PC-3 (cell line): ENCODE results near the gene ZMIZ1. TPM values are rescaled to one million over a fixed set of nuclear protein-coding genes. Genes with fewer than 3 reads are reported as not detected.

Experiments
- ATAC-seq: fragments of 200-7000 bp; cut with Tn5 transposase; 2 replicates; pipeline ENCODE4 v1.9.1; 2020; ENCODE audit warnings: mild to moderate bottlenecking, moderate library complexity
- BruUV-seq: library from RNA; stranded (reverse); fragments of 400-500 nt; replicated peaks from 2 replicates; lab custom pipeline; 2021; lab: Mats Ljungman, UMichigan
- CTCF ChIA-PET: fragments of 300-600 bp; sonication (Branson Sonifier 250); formaldehyde crosslinking; loops from one replicate; lab custom pipeline; 2022; ENCODE audit warnings: antibody characterized with exemption; lab: Charles Lee
- POLR2A ChIA-PET: fragments of 300-600 bp; sonication (Branson Sonifier 250); formaldehyde crosslinking; loops from one replicate; lab custom pipeline; 2022; ENCODE audit warnings: antibody characterized with exemption; ENCODE audit not compliant: unreplicated experiment; lab: Charles Lee
- DNase-seq: peaks from one replicate; pipeline ENCODE4 v3.0.0-alpha.2; 2015
- H2AFZ ChIP-seq: fragments of 300-600 bp; sonication (generic); 2 replicates; pipeline ENCODE4 v1.6.0; 2016; ENCODE audit warnings: antibody characterized with exemption, low read length
- H3F3A ChIP-seq: fragments of 300-600 bp; sonication (generic); one replicate; pipeline ENCODE4 v1.6.0; 2017; ENCODE audit warnings: antibody characterized with exemption, low read length, control low read depth, mild to moderate bottlenecking; ENCODE audit not compliant: unreplicated experiment
- H3K27ac ChIP-seq: fragments of 300-600 bp; sonication (generic); 2 replicates; pipeline ENCODE4 v1.5.1; 2016; ENCODE audit warnings: mild to moderate bottlenecking, low read length
- H3K27me3 ChIP-seq: fragments of 300-600 bp; sonication (generic); 2 replicates; pipeline ENCODE4 v1.6.1; 2016; ENCODE audit warnings: low read length, mixed read lengths
- H3K36me3 ChIP-seq: fragments of 300-600 bp; sonication (generic); 2 replicates; pipeline ENCODE4 v1.6.1; 2016; ENCODE audit warnings: low read depth, mixed run types, low read length, mixed read lengths
- H3K4me1 ChIP-seq: fragments of 300-600 bp; sonication (generic); 2 replicates; pipeline ENCODE4 v1.5.1; 2016; ENCODE audit warnings: low read length; ENCODE audit not compliant: insufficient read depth
- H3K4me2 ChIP-seq: fragments of 300-600 bp; sonication (generic); 2 replicates; pipeline ENCODE4 v1.6.0; 2016; ENCODE audit warnings: low read length
- H3K4me3 ChIP-seq: fragments of 300-600 bp; sonication (generic); 2 replicates; pipeline ENCODE4 v1.5.1; 2016; ENCODE audit warnings: mild to moderate bottlenecking, low read length, mixed read lengths
- H3K79me2 ChIP-seq: fragments of 300-600 bp; sonication (generic); 2 replicates; pipeline ENCODE4 v1.6.1; 2017; ENCODE audit warnings: low read length, mixed read lengths
- H3K9ac ChIP-seq: fragments of 300-600 bp; sonication (generic); 2 replicates; pipeline ENCODE4 v1.6.0; 2016; ENCODE audit warnings: mild to moderate bottlenecking, low read length
- H3K9me2 ChIP-seq: fragments of 300-600 bp; sonication (generic); replicated peaks from 2 replicates; pipeline ENCODE4 v1.6.1; 2016; ENCODE audit warnings: mixed run types, low read length, mixed read lengths
- H3K9me3 ChIP-seq: fragments of 300-600 bp; sonication (generic); 2 replicates; pipeline ENCODE4 v1.6.1; 2016; ENCODE audit warnings: low read length, mixed read lengths
- H4K20me1 ChIP-seq: fragments of 300-600 bp; sonication (generic); 2 replicates; pipeline ENCODE4 v1.6.1; 2016; ENCODE audit warnings: low read length, mixed read lengths
- CTCF ChIP-seq: fragments of 300-600 bp; sonication (generic); conservative IDR thresholded peaks from 2 replicates; pipeline ENCODE4 v1.5.1; 2017; ENCODE audit warnings: antibody characterized with exemption, low read depth, mild to moderate bottlenecking, low read length
- EZH2 ChIP-seq: fragments of 300-600 bp; sonication (generic); IDR thresholded peaks from one replicate; pipeline ENCODE4 v1.6.1; 2017; ENCODE audit warnings: antibody characterized with exemption, mild to moderate bottlenecking, low read length; ENCODE audit not compliant: unreplicated experiment
- EZH2phosphoT487 ChIP-seq: fragments of 300-600 bp; sonication (generic); IDR thresholded peaks from 2 replicates; pipeline ENCODE4 v1.6.1; 2018; ENCODE audit warnings: mild to moderate bottlenecking, antibody characterized with exemption, low read length, borderline replicate concordance
- intact Hi-C: fragments of 100-400 bp; cut with micrococcal nuclease; formaldehyde crosslinking; loops from 2 replicates; pipeline ENCODE4 v1.9.0; 2023
- total RNA-seq: library from RNA; depleted of rRNA; stranded (reverse); fragments of >200 nt; gene quantifications from 2 replicates; pipeline ENCODE4 v1.2.3, GENCODE V29; 2014

Gene ZMIZ1
- total RNA-seq, 1 experiment from 2014 or later = 55.4 TPM

- BruUV-seq = no TSS peak
- Histone ChIP-seq H3K9ac (no peak overlapping the region), H4K20me1 (no peaks in the 10 kb centered on the region), H3K4me3 (no peak overlapping the region), H3K27me3 (no peaks in the 10 kb centered on the region), H3K9me2 (no peaks in the 10 kb centered on the region), H3K79me2 (peaks cover 11% of the 10 kb centered on the region), H3K4me2 (no peak overlapping the region), H3F3A (no peaks in the 10 kb centered on the region), H3K9me3 (no peaks in the 10 kb centered on the region), H3K4me1 (peaks cover 35% of the 10 kb centered on the region), H2AFZ (no peak overlapping the region), H3K27ac (no peak overlapping the region), H3K36me3 (peaks cover 8% of the 10 kb centered on the region; the same call in 1 of the 2 replicates)
- ChIA-PET POLR2A (no interaction called here), CTCF (interaction anchor here (0.9 kb wide), 1 partner anchor 191 kb away, joined by 3 read pairs; no protein-coding TSS in a partner anchor)
- ATAC-seq = no peak
- DNase-seq = no peak
- no peak for TF ChIP-seq EZH2
- no peak for TF ChIP-seq CTCF
- TF ChIP-seq EZH2phosphoT487 = no peak
- intact Hi-C loops = no loop called here
Measured at GRCh38 chr10:79181698-79182521, 113.1 kb downstream of the ZMIZ1 start.

GRCh38 chr10:79182781-79183467 lies 114.2 kb downstream of the ZMIZ1 start:
- peaks cover 35% of the 10 kb centered on the region for H3K4me1 ChIP-seq
- POLR2A ChIA-PET = interaction anchor here (0.6 to 1.1 kb wide), 3 partner anchors 26 to 196 kb away, joined by 3 to 6 read pairs (median 5); no protein-coding TSS in a partner anchor
- no peaks in the 10 kb centered on the region for H3K27me3 ChIP-seq
- intact Hi-C loops = no loop called here
- H3K9me3 ChIP-seq = no peaks in the 10 kb centered on the region
- DNase-seq = peak; percentile 58
- no peaks in the 10 kb centered on the region for H3F3A ChIP-seq
- H3K9ac ChIP-seq = no peak overlapping the region
- H3K9me2 ChIP-seq = no peaks in the 10 kb centered on the region
- no TSS peak for BruUV-seq
- TF ChIP-seq CTCF (no peak), EZH2phosphoT487 (no peak), EZH2 (no peak)
- H3K36me3 ChIP-seq = peaks cover 14% of the 10 kb centered on the region; the same call in 1 of the 2 replicates
- H3K27ac ChIP-seq = peak overlapping the region; percentile 67
- H3K4me3 ChIP-seq = no peak overlapping the region
- CTCF ChIA-PET = interaction anchor here (0.6 to 1.4 kb wide), 5 partner anchors 20 to 209 kb away, joined by 3 to 5 read pairs (median 3); no protein-coding TSS in a partner anchor
- H3K79me2 ChIP-seq = peaks cover 11% of the 10 kb centered on the region
- peak; percentile 21 for ATAC-seq
- no peaks in the 10 kb centered on the region for H4K20me1 ChIP-seq
- no peak overlapping the region for H2AFZ ChIP-seq
- H3K4me2 ChIP-seq = no peak overlapping the region; the same call in 1 of the 2 replicates
